ENCODE results near the gene NFIA. TPM values are rescaled to one million over a fixed set of nuclear protein-coding genes. Genes with fewer than 3 reads are reported as not detected.

The NFIA gene
- polyA plus RNA-seq, 1 donor (not counting 4 experiments of a cell fraction or from before 2014, with no cell fraction given) = 14.7 TPM

GRCh38 chr1:61190153-61190552 lies 107.8 kb downstream of the NFIA start:
- H3K79me2 ChIP-seq (ENCODE audit: control insufficient read depth, insufficient read depth, low read length) = peaks cover 3% of the 10 kb centered on the region
- dilution Hi-C loops (cut with MboI; ENCODE audit: extremely low pct_ligation_motif_present, low sequenced_read_pairs) = no loop called here
- no peaks in the 10 kb centered on the region for H4K20me1 ChIP-seq (ENCODE audit: control insufficient read depth, extremely low read depth, insufficient read depth, low read length)
- no peaks in the 10 kb centered on the region for H3K4me1 ChIP-seq (ENCODE audit: control insufficient read depth, extremely low read depth, insufficient read depth, low read length)
- DNase-seq (ENCODE audit: low read depth, low spot score) = no peak
- H3K27me3 ChIP-seq (ENCODE audit: control insufficient read depth, extremely low read depth, insufficient read depth, low read length) = no peaks in the 10 kb centered on the region
- TF ChIP-seq CTCF (optimal IDR thresholded peaks at IDR 0.05 in 1 of 3, IDR thresholded peaks at IDR 0.05 in 1 of 3, conservative IDR thresholded peaks at IDR 0.05 in 1 of 3; ENCODE audit: extremely low read depth in 1 of 3, insufficient read depth in 2 of 3, low read length in 3 of 3) (no peak), EZH2 (IDR thresholded peaks at IDR 0.05; ENCODE audit: low read length) (no peak)
- no peak overlapping the region for H3K4me3 ChIP-seq (ENCODE audit: control insufficient read depth in 2 of 3, extremely low read depth in 1 of 3, insufficient read depth in 2 of 3, low read depth in 1 of 3, low read length in 3 of 3)
- FAIRE-seq = peak; percentile 43
- no peaks in the 10 kb centered on the region for H3K36me3 ChIP-seq (ENCODE audit: control insufficient read depth in 2 of 2, extremely low read depth in 1 of 2, insufficient read depth in 2 of 2, low read length in 2 of 2)
- no peak overlapping the region for H3K4me2 ChIP-seq (ENCODE audit: control insufficient read depth, extremely low read depth, insufficient read depth, low read depth, low read length)
- no peak overlapping the region for H2AFZ ChIP-seq (ENCODE audit: control insufficient read depth, low read length)
- H3K9me1 ChIP-seq (ENCODE audit: control insufficient read depth, extremely low read depth, insufficient read depth, low read length) = no peaks in the 10 kb centered on the region
- H3K9me3 ChIP-seq (ENCODE audit: control insufficient read depth, low read depth, low read length) = no peaks in the 10 kb centered on the region
- H3K9ac ChIP-seq (ENCODE audit: control insufficient read depth, extremely low read depth, insufficient read depth, low read length) = no peak overlapping the region
- no peak overlapping the region for H3K27ac ChIP-seq (ENCODE audit: control insufficient read depth, insufficient read depth, low read length)

DNA sequence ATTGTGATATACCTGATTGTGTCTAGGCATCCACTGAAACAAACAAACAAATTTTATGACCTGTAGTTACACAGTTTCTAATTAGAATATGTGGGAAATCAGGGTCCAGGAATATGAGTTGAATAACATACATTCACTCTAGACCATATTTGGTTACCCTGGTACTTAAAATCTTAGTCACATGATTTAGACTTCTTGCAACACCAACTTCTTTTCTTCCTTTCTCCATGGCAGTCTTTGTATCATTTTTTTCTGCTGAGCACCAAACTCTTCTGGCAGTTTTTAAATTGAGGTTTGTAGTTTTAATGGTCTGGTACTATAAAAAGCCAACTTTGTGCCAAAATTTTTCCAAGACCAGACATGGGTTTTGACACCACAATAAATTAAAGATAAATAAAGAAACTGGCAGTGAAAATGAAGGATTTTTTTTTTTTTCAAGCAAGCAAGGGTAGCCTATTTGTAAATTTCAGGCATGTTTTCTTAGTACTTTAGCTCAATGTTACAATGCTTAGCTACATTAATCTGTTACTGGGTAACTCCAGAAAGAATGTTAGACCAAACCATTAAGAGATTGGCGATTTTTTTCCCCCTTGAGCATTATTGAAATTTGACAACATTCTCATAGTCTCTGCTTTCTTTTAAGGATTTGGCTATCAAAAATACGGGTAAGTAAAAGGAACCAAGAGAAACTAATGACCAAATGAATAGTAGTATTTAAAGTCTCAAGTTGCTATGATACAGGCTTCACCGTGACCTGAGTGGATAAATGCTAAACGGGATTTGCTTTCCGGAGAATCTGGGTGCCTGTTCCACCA lies 108.5 kb downstream of the NFIA start:
- FAIRE-seq = no peak
- dilution Hi-C loops (cut with MboI; ENCODE audit: extremely low pct_ligation_motif_present, low sequenced_read_pairs) = no loop called here
- no peak overlapping the region for H3K27ac ChIP-seq (ENCODE audit: control insufficient read depth, insufficient read depth, low read length)

More for the DNA sequence above, 108.5 kb downstream of the NFIA start:
- Histone ChIP-seq H3K4me1 (ENCODE audit: control insufficient read depth, extremely low read depth, insufficient read depth, low read length) (no peaks in the 10 kb centered on the region), H3K36me3 (ENCODE audit: control insufficient read depth in 2 of 2, extremely low read depth in 1 of 2, insufficient read depth in 2 of 2, low read length in 2 of 2) (no peaks in the 10 kb centered on the region), H4K20me1 (ENCODE audit: control insufficient read depth, extremely low read depth, insufficient read depth, low read length) (no peaks in the 10 kb centered on the region), H3K27me3 (ENCODE audit: control insufficient read depth, extremely low read depth, insufficient read depth, low read length) (no peaks in the 10 kb centered on the region), H3K9ac (ENCODE audit: control insufficient read depth, extremely low read depth, insufficient read depth, low read length) (no peak overlapping the region), H3K4me3 (ENCODE audit: control insufficient read depth in 2 of 3, extremely low read depth in 1 of 3, insufficient read depth in 2 of 3, low read depth in 1 of 3, low read length in 3 of 3) (no peak overlapping the region), H3K79me2 (ENCODE audit: control insufficient read depth, insufficient read depth, low read length) (peaks cover 3% of the 10 kb centered on the region), H3K4me2 (ENCODE audit: control insufficient read depth, extremely low read depth, insufficient read depth, low read depth, low read length) (no peak overlapping the region), H2AFZ (ENCODE audit: control insufficient read depth, low read length) (no peak overlapping the region), H3K9me3 (ENCODE audit: control insufficient read depth, low read depth, low read length) (no peaks in the 10 kb centered on the region), H3K9me1 (ENCODE audit: control insufficient read depth, extremely low read depth, insufficient read depth, low read length) (no peaks in the 10 kb centered on the region)
- no peak for DNase-seq (ENCODE audit: low read depth, low spot score)
- TF ChIP-seq CTCF (optimal IDR thresholded peaks at IDR 0.05 in 1 of 3, IDR thresholded peaks at IDR 0.05 in 1 of 3, conservative IDR thresholded peaks at IDR 0.05 in 1 of 3; ENCODE audit: extremely low read depth in 1 of 3, insufficient read depth in 2 of 3, low read length in 3 of 3) (no peak), EZH2 (IDR thresholded peaks at IDR 0.05; ENCODE audit: low read length) (no peak)
